Esophagus mucosa (tissue), 1 donor: ENCODE data around the gene SYTL2. TPM values are rescaled to one million over a fixed set of nuclear protein-coding genes. Genes with fewer than 3 reads are reported as not detected.
A peak's percentile ranks its signal among the peaks of the same experiment; 100 is the strongest.

ENCODE experiments used
- ATAC-seq: fragments of 200-7000 bp; cut with Tn5 transposase; one replicate; pipeline ENCODE4 v1.9.1; 2020
- total RNA-seq: library from RNA; stranded (reverse); gene quantifications from one replicate; pipeline ENCODE4 v1.2.4, GENCODE V29; 2023
- donor health status: DM: yes; HTN: yes; CAD: no.

The SYTL2 gene
- total RNA-seq, 1 donor from 2014 or later = 4.9 TPM

- peak; percentile 99 for ATAC-seq
Observed at GRCh38 chr11:85647604-85648299, 163.2 kb downstream of the SYTL2 start, which contains the start of gene TMEM126A. TMEM126A (plus strand) TSS chr11:85647967; CDS start chr11:85650256, 2,289 bp downstream.

GRCh38 chr11:85647078-85647477, 163.9 kb downstream of the SYTL2 start:
- ATAC-seq = no peak

Other genes starting within 250 kb of the SYTL2 start
- gene DLG2, start 183.8 kb downstream of the SYTL2 start, total RNA-seq = 6.3 TPM
- 21.0 TPM for gene TMEM126B, start 182.5 kb downstream of the SYTL2 start, total RNA-seq
- 20.2 TPM for gene TMEM126A, start 163.2 kb downstream of the SYTL2 start, total RNA-seq
- gene CREBZF, start 146.0 kb downstream of the SYTL2 start, total RNA-seq = 12.8 TPM
- 0.12 TPM for gene CCDC89, start 124.9 kb downstream of the SYTL2 start, total RNA-seq
- gene CCDC83, start 44.2 kb upstream of the SYTL2 start, total RNA-seq = not detected